PC-9 (cell line): ENCODE data around the gene KANSL3.

Experiments used
- CTCF ChIP-seq: fragments of 200-600 bp; sonication (generic); conservative IDR thresholded peaks from 2 replicates; pipeline ENCODE4 v1.6.1; 2017; ENCODE audit warnings: mixed run types, antibody characterized with exemption, mild to moderate bottlenecking, moderate library complexity
- EZH2 ChIP-seq: fragments of 200-600 bp; sonication (generic); IDR thresholded peaks from 2 replicates; pipeline ENCODE4 v1.8.0; 2017; ENCODE audit warnings: antibody characterized with exemption, low read depth

DNA sequence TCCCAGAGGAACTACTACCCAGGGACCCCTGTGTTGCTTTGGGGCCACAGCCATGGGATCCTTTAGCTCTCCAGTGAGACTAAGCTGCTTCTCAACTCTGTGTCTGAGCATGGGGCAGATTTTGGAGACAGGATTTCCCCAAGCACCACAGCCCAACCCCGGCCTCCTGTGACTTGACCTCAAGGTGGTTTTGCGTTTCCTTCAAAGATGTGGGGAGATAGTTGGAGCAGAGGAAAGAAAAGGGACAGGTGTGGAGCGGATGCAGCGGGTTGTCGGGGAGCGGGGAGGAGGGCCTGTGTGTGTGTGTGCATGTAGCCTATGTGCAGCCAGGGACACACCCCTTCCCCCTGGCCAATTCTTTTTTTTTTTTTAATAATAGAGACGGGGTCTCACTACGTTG, 91.3 kb downstream of the KANSL3 start:
- no peak for TF ChIP-seq EZH2
- no peak for TF ChIP-seq CTCF
